NCI-H748 treated with DMSO at 0.1 percent for 48 hours (cell line): ENCODE data around the gene RMDN3.

Experiments used
- DNase-seq: peaks from one replicate; lab custom pipeline; 2025; lab: John Stamatoyannopoulos, UW

RMDN3 gene

DNA sequence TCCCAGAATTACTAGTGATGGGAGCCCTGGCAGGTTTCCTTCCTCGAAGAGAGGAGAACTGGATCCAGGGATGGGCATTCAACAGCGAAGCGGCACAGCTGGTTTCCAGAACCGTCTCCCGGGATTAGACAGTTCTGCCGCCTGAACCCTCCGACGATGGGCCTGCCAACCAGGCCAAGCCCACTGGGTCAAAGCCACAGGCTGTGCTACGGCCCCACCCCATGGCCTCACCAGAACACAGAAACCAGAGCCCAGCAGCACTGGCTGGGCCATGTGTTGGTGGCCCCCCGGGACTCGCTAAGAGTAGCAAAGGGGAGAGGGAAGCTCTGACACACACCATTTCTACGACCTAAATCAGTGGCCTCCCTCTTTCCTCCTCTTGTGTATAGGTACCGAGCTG is 17.0 kb upstream of the RMDN3 start:
- DNase-seq, result no peak

DNA sequence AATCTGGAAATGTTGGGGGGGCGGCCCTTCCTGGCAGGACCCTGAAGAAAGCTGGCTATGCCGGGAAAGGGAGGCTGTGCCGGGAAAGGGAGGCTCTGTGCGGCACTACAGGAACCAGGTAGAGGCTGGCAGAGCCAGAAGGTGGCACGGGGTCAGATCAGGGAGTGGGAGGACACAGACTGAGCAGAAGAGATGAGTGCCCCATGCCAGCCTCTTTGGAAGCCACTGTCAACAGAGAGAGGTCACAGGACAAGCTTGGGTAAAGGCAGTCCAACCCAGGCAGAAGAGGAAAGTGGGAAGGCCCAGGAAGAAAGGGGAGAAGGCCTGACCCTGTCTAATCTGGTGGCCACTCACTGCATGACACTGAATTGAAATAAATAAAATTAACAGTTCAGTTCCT is 16.2 kb upstream of the RMDN3 start:
- DNase-seq, result no peak

DNA sequence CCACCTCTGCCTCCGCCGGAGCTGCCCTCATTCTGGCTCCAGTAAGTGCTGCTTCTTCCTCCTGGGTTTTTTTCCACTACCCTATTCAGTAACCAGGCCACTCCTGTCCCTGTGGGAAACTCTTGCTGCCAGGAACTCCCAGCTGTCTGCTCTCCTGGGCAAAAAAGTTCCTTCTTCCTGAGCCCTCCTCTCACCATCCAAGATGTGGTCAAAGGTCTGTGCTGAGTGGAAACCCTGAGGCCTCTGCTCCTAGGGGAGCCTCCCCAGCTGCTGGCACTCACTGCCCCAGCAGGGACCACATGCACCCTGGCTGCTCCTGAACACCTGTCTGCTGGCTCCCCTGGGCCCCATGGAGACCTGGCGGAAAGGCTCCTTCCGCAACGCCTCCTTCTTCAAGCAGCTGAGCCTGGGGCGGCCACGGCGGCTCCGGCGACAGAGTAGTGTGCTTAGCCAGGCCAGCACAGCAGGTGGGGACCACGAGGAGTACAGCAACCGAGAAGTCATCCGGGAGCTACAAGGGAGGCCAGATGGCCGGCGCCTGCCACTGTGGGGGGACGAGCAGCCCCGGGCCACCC is 15.2 kb upstream of the RMDN3 start:
- DNase-seq, result no peak

DNA sequence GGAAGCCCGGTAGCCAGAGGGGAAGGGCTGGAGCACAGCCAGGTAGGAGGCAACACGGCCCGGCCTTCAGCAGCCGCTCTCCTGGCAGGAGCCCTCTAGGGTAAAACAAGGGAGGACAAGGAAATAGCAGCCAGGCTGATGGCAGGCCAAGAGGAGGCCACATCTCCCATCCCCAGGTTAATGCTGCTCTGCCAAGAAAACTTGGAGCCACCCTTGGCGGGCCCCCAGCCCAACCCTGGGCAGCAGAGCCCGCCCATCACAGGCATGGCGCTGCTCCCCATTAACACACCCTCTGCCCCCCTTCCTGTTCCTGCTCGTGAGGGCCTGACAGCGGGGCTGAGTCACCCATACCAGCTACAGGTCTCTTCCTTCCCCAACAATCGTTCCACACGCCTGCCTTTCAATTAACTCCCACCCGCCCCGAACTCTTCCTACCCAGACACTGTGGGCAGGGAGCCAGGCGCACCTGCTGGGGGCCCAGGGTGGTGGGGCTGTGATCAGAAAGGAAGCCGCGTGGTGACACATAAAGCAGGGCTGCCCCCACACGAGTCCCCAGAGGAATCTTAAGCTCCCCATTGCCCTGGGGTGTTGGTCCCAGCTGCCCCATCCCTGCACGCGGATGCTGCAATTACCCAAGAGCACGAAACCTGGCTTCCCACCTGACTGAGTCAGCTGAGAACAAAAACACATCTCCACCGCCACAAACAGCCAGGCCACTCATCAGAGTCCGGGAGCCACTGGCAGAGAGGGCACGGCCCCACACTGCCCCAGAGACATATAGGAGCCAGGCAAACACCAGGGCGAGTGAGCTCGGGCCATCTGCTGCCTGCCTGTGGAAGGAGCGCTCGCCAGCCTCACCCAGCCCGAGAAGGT is 14.5 kb upstream of the RMDN3 start, which contains the start of gene C15orf62:
C15orf62 (plus strand) TSS at position 707 of the 873 bp plus-strand sequence. CDS start 516 bp downstream, outside the sequence.
- DNase-seq, result peak; percentile 9

DNA sequence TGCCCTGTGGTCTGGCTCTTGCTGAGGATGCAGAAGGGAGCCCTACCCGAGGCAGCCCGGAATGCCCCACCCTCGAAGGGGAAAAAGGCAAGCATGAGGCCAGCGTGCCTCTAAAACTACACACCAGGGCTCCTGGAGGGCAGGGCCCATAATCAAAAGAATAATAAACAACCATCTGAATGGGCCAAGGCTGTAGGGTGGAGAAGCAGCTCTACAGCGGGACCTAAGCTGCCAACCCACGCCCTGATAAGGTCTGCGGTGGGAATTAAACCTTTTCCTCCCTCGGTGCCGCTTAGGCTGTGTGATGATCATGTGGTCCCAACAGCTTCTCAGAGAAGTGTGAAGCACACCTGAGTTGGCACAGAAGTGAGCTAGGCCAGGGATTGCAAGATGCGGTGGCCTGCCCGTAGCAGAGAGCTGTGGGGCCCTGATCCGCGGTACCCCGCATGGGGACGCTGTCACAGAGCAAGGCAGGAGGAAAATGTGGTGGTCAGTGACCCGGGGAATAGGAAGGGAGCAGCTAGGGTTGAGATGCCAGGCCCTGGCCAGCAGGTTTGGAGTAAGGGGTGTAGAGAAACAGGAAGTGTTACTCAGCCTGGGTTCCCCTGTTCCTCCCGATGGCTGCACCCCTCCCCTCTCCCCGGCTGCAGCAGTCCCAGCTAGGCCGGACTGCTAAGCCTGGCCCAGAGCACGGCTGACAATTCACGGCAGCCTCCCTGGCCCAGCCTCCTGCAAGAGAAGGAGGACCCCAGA is 13.6 kb upstream of the RMDN3 start:
- DNase-seq, result no peak

DNA sequence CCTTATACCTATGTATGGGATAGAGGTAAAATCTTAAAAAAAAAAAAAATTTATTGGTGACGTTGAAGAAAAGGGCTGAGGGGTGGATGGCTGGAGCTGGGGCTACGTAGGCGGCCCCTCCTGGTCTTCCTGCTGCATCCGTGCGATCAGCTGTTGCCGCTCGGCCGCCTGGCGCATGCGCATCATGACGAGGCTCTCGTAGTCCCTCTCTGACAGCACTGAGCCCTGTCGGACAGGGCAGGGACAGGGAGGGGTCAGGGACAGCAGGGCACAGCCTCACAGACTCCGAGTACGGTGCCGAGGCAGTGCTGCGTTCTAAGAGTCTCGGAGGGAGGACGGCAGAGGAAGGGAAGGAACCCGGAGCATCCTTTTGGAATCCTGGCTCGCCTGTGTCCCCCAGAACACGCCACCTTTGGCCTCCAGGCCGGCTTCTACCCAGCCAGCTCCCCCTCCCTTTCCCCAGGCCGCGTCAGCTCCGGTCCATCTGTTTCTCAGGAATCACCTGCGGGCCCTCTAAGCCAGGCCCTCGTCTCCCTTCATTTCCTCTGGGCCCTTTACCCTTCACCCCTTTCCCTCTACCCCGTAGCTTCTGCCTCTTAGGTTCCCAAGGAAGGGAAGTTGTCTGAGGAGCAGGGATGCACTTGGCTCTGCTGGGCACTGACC is 12.9 kb upstream of the RMDN3 start:
- DNase-seq, result no peak

DNA sequence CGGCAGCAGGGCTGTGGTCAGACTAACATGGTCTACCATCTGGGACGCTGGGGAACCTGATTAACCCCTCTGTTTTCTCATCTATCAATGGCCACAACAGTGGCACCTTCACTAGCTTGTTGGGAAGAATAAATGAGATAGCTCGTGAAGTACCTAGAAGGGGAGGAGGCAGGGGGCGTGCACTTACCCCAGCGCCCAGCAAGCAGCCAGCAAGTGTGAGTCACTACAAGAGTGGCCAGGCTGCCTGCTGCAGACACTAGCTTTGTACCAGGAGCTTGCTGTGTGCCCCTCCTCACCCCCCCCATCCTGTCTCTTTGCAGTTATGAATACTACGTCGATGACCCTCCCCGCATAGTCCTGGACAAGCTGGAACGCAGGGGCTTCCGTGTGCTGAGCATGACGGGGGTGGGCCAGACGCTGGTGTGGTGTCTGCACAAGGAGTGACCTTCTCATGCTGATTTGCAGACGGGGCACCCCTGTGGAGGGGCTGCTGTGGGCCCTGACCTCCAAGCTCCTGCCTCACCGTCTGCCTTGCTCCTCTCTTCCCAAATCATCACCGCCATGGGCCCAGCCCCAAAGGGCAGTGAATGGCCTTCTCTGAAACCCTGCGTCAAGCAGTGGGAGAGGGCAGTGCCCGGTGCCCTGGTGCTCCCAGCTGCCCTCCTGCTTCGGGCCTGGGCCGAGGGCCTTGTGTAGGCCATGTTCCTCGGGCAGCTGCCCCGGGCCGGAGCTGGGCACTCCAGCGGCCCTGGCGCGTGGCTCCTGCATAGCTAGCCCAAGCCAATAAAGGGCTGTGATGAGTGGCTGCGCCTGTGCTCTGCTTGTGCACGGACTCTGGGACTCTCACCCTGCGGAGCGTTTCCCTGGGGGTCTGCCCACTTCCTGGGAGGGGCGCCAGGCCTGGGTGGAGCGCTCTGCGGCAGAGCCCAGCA is 12.1 kb upstream of the RMDN3 start:
- no peak for DNase-seq

DNA sequence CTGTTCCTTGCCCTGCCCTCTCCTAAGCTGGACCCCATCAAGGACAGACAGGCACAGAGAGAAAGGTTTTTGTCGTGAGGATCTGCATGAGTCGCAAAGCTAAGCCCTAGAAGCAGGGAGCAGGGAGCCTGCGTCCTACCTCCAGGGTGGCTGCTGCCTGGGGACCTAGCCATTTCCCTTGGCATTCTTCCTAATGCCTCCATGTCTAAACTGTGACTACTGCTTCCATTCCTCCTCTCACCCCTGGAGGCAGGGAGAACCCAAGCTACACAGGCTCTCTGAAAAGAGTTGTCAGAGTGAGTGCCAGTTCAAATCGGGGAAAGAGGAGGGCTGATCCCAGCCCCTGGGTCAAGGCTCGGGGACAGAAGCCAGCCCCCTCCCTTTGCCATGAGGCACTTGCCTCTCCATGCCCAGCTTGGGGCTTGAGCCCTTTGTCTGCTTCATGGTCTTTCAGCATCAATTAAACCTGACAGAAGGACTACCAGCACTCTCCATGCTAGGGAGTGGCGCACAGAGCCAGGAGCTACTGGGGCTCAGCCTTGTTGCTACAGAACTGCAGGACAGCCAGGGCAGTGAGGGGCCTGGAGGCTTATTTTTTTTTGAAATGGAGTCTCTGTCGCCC is 11.3 kb upstream of the RMDN3 start:
- DNase-seq, result no peak

DNA sequence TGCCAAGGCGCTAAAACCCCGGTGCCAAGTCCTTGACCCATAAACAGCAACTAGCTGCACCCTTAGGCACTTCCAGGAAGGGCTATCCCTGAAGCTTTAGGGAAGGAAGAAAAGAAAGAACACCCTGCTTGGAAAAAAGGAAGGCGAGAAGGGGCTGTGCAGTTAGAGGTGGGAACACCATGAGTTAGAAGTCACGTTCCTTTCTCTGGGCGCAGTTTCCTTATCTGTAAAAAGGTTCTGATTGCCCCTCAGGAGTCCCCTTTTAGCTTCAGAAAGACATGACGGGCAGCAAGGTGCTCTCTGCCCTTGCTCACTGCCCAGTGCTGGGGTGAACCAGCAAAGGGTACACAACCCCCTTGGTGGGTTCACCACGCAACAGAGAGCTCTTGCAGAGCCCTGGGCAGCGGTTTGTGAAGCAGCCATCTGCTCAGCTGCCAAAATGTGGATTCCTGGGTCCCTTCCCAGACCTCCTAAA is 9.6 kb upstream of the RMDN3 start:
- DNase-seq, result no peak

DNA sequence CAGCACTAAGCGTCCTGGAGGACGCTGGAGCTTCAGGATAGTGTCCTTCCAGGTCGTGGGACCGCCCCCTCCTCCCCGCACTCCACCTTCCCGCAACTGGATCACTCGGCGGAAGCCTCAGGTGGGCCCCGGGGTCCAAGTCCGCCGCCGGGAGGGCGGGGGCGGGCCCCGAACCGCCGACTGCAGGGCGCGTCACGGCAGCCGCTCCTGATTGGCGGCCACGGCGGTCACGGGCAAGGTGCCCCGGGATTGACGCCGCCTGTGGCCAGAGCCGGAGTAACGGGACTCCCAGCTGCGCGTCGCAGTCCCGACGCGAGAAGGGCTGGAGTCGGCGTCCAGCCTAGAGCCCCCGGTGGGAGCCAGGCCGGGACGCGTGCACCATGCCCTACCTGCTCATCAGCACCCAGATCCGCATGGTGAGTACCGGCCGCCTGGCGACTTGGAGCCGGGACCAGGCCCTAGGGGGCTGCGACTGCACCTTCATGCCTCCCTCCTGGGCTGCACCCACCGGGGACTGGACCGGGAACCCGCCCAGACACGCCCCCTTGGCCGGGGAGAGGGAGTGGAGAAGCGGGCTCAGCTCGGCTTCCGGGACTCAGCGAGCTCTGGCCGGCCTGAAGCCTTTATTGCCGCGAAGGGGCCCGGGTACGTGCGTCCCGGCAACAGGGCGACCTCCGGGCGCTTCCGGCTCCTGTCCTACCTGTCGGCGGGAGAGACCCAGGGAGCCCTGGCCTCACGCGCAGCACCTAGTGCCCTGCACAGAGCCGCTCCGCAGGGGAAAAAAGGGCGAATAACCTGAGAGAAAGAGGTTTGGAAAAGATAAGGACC is 9.0 kb upstream of the RMDN3 start, which contains the start of gene GCHFR:
GCHFR (plus strand) TSS at position 268 of the 828 bp plus-strand sequence; CDS start at position 381, 113 bp downstream.
- DNase-seq, result peak; percentile 28

DNA sequence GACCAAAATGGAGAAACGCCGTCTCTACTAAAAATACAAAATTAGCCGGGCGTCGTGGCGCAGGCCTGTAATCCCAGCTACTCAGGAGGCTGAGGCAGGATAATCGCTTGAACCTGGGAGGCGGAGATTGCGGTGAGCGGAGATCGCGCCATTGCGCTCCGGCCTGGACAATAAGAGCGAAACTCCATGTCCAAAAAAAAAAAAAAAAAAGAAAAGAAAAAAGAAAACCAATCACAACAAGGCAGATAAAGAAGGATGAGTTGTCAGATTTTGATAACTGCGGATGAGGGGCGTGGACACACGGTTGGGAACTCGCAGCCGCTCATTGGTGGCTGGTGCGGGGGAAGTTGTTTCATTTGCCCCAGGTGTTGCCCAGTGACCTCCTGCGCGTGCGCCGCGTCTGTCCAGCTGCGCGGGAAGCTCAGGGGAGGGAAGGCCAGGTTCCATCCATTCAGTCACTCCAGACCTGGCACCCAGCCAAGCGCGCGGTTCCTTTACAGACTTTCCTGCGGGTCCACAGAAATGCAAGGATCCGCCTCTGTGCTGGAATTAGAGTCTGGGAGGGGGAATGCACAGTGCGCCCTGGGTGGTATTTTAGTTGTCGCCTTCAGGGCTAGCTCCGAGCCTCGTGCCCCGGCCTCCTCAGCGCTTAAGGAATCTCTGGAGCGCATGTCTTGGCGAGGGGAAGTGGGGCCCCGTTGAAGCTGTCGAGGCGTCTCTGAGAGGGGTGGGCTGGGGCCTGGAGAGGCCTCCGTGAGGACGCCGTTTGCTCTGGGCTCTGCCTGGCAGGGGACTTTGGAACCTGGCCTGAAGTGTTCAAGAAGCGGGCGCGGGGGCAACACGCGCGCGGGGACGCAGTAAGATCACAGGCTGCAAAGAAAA is 8.1 kb upstream of the RMDN3 start:
- peak; percentile 63 for DNase-seq

DNA sequence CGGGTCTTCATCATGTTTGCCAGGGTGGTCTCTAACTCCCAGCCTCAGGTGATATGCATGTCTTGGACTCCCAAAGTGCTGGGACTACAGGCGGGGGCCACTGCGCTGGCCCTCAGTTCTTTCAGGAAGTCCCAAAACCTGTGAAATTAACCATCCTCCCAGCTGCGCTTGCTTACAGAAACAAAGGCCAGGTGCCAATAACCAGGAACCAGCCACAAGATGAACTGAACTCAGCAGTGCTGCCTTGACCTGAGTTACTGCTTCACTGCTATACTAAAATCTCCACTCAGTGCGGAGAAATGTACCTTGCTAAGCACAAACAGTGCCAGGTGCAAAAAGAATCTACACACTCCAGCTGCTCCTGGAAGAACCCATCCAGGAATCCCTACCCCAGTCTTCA is 4.9 kb upstream of the RMDN3 start:
- no peak for DNase-seq

DNA sequence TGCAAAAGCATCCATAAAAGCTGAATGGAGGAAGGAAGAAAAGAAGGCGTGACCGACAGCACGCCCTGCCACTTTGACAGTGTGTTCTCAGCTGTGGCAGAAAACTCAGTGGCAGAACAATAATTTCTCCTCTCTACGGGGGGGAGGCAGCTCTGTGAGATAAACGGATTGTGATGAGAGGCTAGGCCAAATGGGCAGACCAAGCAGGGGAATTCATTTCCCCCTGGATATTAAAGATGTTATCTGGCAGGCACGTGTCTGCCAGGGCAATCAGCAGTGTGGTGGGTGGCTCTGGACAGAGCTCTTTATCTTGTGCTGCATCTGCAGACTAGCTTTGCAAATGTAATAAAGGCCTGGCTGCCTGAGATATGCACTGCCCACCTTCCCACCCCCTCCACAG is 1.9 kb upstream of the RMDN3 start:
- DNase-seq, result peak; percentile 2

DNA sequence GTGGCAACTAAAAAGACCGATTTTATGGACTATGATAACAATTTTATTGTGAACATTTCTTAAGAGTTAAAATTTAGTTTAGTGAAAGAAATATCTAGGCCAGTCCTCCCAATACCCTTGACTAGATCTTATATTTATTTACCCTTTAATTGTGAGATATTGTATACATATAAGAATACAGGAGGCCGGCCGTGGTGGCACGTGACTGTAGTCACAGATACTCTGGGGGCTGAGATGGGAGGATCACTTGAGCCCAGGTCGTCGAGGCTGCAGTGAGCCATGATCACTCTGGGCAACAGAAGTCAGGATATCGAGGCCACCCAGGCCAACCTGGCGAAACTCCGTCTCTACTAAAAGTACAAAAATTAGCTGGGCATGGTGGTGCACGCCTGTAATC is 756 bp upstream of the RMDN3 start:
- no peak for DNase-seq

DNA sequence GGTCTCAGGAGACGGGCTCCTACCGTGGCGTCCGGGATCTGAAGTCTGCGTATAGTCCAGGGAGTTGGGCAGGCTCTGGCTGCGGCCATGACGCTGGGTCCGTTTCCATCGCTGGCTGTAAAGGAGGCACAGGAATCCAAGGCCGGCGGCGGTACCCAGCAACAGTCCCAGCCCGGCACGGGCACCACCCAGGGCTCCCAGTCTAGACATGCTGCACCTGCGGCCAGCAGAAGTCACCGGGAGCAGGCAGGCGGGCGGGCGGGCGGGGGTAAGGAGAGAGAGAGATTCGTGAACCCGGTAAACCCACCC is 526 bp downstream of the RMDN3 start:
- DNase-seq, result no peak

DNA sequence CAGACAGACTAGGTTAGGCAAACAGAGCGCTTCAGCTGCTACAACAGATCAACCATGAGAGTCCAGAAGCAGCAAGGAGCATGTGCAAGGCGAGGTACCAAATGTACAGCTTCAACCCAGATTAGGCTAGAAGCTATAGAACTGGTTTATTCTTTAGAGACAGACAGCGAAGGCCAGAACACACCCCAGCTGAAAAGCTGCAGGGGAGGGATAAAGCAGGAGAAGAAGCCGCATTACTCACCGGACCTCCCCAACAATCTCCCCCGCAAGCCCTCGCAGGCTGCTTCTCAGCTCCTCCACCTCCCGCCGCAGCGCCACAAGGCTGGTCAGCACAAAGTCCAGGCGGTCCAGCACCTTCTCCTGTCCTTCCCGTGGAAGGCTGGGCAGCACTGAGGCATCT is 3.3 kb downstream of the RMDN3 start:
- DNase-seq, result no peak

DNA sequence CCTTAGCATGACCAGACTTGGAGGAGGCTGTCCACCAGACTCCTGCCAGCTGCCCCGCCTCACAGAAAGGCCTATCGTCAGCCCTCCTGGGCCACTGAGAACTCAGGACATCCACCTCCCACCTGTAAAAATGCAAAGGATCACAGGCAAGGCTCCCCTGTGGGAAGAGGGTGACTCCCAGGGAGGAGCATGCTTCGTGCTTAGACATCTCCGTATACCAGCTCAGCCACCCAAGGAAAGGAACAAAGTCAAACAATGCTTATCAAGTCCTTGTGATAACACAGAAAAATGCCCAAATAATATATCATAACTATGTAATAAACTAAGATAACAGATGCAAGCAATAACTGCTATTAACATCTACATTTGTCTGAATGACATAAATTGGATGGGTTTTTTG is 4.2 kb downstream of the RMDN3 start:
- DNase-seq, result no peak

DNA sequence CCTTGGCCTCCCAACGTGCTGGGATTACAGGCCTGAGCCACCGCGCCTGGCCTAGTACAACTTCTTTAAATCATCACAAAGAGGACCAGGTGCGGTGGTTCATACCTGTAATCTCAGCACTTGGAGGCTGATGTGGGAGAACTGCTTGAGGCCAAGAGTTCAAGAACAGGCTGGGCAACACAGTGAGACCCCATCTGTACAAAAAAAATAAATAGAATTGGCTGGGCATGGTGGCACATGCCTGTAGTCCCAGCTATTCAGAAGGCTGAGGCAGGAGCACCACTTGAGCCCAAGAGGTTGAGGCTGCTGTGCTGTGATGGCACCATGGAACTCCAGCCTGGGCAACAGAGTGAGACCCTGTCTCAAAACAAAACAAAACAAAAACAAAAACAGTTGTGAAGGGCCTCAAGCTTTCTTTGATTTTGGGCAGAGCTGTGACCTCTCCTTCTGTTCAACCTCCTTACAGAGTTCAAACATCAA is 5.9 kb downstream of the RMDN3 start:
- no peak for DNase-seq
